CD4-positive, alpha-beta T cell (primary cell): ENCODE measurements around the gene SLC30A1. TPM values are rescaled to one million over a fixed set of nuclear protein-coding genes. Genes with fewer than 3 reads are reported as not detected.

Experiments used
- ATAC-seq: fragments of 200-7000 bp; cut with Tn5 transposase; one replicate; pipeline ENCODE4 v1.10.0; 2022; ENCODE audit warnings: mild to moderate bottlenecking; ENCODE audit not compliant: poor library complexity
- CTCF ChIA-PET: fragments of 350-600 bp; sonication (Branson Sonifier 250); formaldehyde crosslinking; loops from one replicate; lab custom pipeline; 2021; ENCODE audit warnings: antibody characterized with exemption, inconsistent platforms; lab: Charles Lee
- POLR2A ChIA-PET: fragments of 350-600 bp; sonication (Branson Sonifier 250); formaldehyde crosslinking; loops from one replicate; lab custom pipeline; 2021; ENCODE audit warnings: antibody characterized with exemption, inconsistent platforms; lab: Charles Lee
- DNase-seq, 14 experiments: peaks; one replicate each; pipeline ENCODE4 v3.0.0-alpha.2; 2013 to 2020; ENCODE audit warnings: mixed read lengths in 2 of 14
- H3K27ac ChIP-seq, 2 donors: one replicate each; pipeline versions ENCODE4 v1.5.1 to v1.7.0; 2013; ENCODE audit warnings: low read length in 2 of 2, low read depth in 1 of 2, mild to moderate bottlenecking in 1 of 2
- H3K27me3 ChIP-seq, 2 experiments: 1 replicate in 1 of 2; 2 replicates in 1 of 2; pipeline versions ENCODE4 v1.6.1 to v1.7.0; 2013; ENCODE audit warnings: low read length in 2 of 2, control low read depth in 1 of 2, mild to moderate bottlenecking in 1 of 2, moderate library complexity in 1 of 2; ENCODE audit not compliant: insufficient read depth in 2 of 2, control insufficient read depth in 1 of 2
- H3K36me3 ChIP-seq: one replicate; pipeline ENCODE4 v1.6.1; 2013; ENCODE audit warnings: low read length, control low read depth; ENCODE audit not compliant: insufficient read depth
- H3K4me1 ChIP-seq: one replicate; pipeline ENCODE4 v1.6.1; 2013; ENCODE audit warnings: low read length, control low read depth; ENCODE audit not compliant: insufficient read depth
- H3K4me3 ChIP-seq: one replicate; pipeline ENCODE4 v1.5.1; 2013; ENCODE audit warnings: mild to moderate bottlenecking, low read length, moderate library complexity
- H3K9me3 ChIP-seq, 2 experiments: 1 replicate in 1 of 2; 2 replicates in 1 of 2; pipeline versions ENCODE4 v1.6.1 to v1.7.0; 2013; ENCODE audit warnings: low read length in 2 of 2, mild to moderate bottlenecking in 2 of 2, control low read depth in 1 of 2, moderate library complexity in 1 of 2; ENCODE audit not compliant: control insufficient read depth in 1 of 2, insufficient read depth in 1 of 2
- H3K27ac Mint-ChIP-seq: one replicate; pipeline ENCODE4 v1.8.0; 2020; ENCODE audit warnings: mixed read lengths
- H3K27me3 Mint-ChIP-seq: one replicate; pipeline ENCODE4 v1.8.0; 2021; ENCODE audit warnings: mixed read lengths
- H3K36me3 Mint-ChIP-seq: one replicate; pipeline ENCODE4 v1.8.0; 2021; ENCODE audit warnings: low read depth, mixed read lengths
- H3K4me1 Mint-ChIP-seq: one replicate; pipeline ENCODE4 v1.8.0; 2021; ENCODE audit warnings: low read depth, mixed read lengths
- H3K4me3 Mint-ChIP-seq: one replicate; pipeline ENCODE4 v1.8.0; 2020; ENCODE audit warnings: mild to moderate bottlenecking, mixed read lengths
- H3K9me3 Mint-ChIP-seq: one replicate; pipeline ENCODE4 v1.8.0; 2020; ENCODE audit warnings: mixed read lengths
- CTCF ChIP-seq: fragments of 200-600 bp; IDR thresholded peaks from one replicate; pipeline ENCODE4 v1.8.0; 2022; ENCODE audit warnings: antibody characterized with exemption, mild to moderate bottlenecking
- intact Hi-C, 2 experiments: fragments of 100-400 bp; cut with DNase I in 1 of 2; cut with micrococcal nuclease in 1 of 2; formaldehyde crosslinking; loops; one replicate each; pipeline versions ENCODE4 v1.15.1 to v1.9.0; 2023 to 2025; cut with DNase I, micrococcal nuclease
- total RNA-seq, 174 experiments: library from RNA in 2 of 174; stranded (reverse) in 2 of 174; gene quantifications; one replicate each; pipeline ENCODE4 v1.2.3 and lab custom pipeline; 2021 to 2026

The SLC30A1 gene
- total RNA-seq, 2 experiments from 2014 or later = 6.0 TPM

- H3K9me3 Mint-ChIP-seq = no peaks in the 10 kb centered on the region
- ChIA-PET POLR2A (interaction anchor here (0.6 to 2.9 kb wide), 8 partner anchors 11 to 1825 kb away, joined by 3 to 16 read pairs (median 6); partner anchors contain the start of gene RCOR3), CTCF (interaction anchor here (1.0 to 2.0 kb wide), 8 partner anchors 27 to 103 kb away, joined by 3 to 8 read pairs (median 5); partner anchors contain the start of gene NEK2)
- peak overlapping the region; percentile 85 for H3K4me3 Mint-ChIP-seq
- peaks cover 19% of the 10 kb centered on the region for H3K36me3 Mint-ChIP-seq
- Histone ChIP-seq H3K36me3 (peaks cover 9% of the 10 kb centered on the region), H3K4me1 (peaks cover 19% of the 10 kb centered on the region), H3K27me3 (no peaks in the 10 kb centered on the region), H3K4me3 (peak overlapping the region; percentile 96), H3K27ac (peak overlapping the region in 1 of 2 donors; percentile 33), H3K9me3 (no peaks in the 10 kb centered on the region)
- H3K27ac Mint-ChIP-seq = peak overlapping the region; percentile 86
- no peak for TF ChIP-seq CTCF
- DNase-seq = peak in 7 of 14 experiments; percentile 74 to 89 (median 83)
- H3K27me3 Mint-ChIP-seq = no peaks in the 10 kb centered on the region
- intact Hi-C loops = loop anchor here (5.0 to 10.0 kb wide), 12 partner anchors 62 to 1438 kb away; partner anchors contain the start of genes RCOR3 (in 2 of the 2), TRAF5 (in 2 of the 2), ANGEL2 (in 1 of the 2) and LPGAT1 (in 1 of the 2)
- peak; percentile 46 for ATAC-seq
- peaks cover 45% of the 10 kb centered on the region for H3K4me1 Mint-ChIP-seq
Observed at GRCh38 chr1:211579440-211580302, 710 bp upstream of the SLC30A1 start.

GRCh38 chr1:211577819-211578639 is 932 bp downstream of the SLC30A1 start:
- DNase-seq (peak; percentile 54 to 89 (median 68)), ATAC-seq (peak; percentile 45)
- peaks cover 53% of the 10 kb centered on the region for H3K4me1 Mint-ChIP-seq
- H3K36me3 Mint-ChIP-seq = peaks cover 25% of the 10 kb centered on the region
- H3K27ac Mint-ChIP-seq = peak overlapping the region; percentile 90
- H3K36me3 ChIP-seq = peaks cover 9% of the 10 kb centered on the region
- no peaks in the 10 kb centered on the region for H3K9me3 Mint-ChIP-seq
- peak overlapping the region; percentile 96 for H3K4me3 ChIP-seq
- POLR2A ChIA-PET = interaction anchor here (0.7 to 2.9 kb wide), 6 partner anchors 28 to 708 kb away, joined by 3 to 16 read pairs (median 6); partner anchors contain the start of genes NEK2 and RCOR3
- H3K4me1 ChIP-seq = peaks cover 19% of the 10 kb centered on the region
- intact Hi-C loops = loop anchor here (1.0 to 10.0 kb wide), 8 partner anchors 47 to 1439 kb away; partner anchors contain the start of genes ANGEL2 (in 1 of the 2), LPGAT1 (in 1 of the 2), RCOR3 (in 1 of the 2) and TRAF5 (in 1 of the 2)
- peak overlapping the region; percentile 32 to 78 for H3K27ac ChIP-seq
- TF ChIP-seq CTCF = peak; percentile 86
- no peaks in the 10 kb centered on the region for H3K27me3 ChIP-seq
- H3K4me3 Mint-ChIP-seq = peak overlapping the region; percentile 96
- no peaks in the 10 kb centered on the region for H3K9me3 ChIP-seq
- H3K27me3 Mint-ChIP-seq = no peaks in the 10 kb centered on the region
- CTCF ChIA-PET = interaction anchor here (1.0 to 2.0 kb wide), 5 partner anchors 77 to 255 kb away, joined by 3 to 5 read pairs (median 3); no protein-coding TSS in a partner anchor
